Body of pancreas (tissue), 4 donors: ENCODE measurements around the gene SMIM24.
A peak's percentile ranks its signal among the peaks of the same experiment; 100 is the strongest.

Experiments used
- POLR2A ChIP-seq, 3 donors: fragments of 450-650 bp; IDR thresholded peaks; one replicate each; pipeline ENCODE4 v1.6.1; 2016; ENCODE audit warnings: antibody characterized with exemption in 3 of 3, mild to moderate bottlenecking in 2 of 3
- TF ChIP-seq, protein P1 (sequence below), 7 experiments: fragments of 450-650 bp in 4 of 7; fragments of 200-600 bp in 3 of 7; sonication (generic) in 3 of 7; IDR thresholded peaks; one replicate each; pipeline ENCODE4 v1.5.1; 2016 to 2019; ENCODE audit warnings: antibody characterized with exemption in 7 of 7

DNA sequence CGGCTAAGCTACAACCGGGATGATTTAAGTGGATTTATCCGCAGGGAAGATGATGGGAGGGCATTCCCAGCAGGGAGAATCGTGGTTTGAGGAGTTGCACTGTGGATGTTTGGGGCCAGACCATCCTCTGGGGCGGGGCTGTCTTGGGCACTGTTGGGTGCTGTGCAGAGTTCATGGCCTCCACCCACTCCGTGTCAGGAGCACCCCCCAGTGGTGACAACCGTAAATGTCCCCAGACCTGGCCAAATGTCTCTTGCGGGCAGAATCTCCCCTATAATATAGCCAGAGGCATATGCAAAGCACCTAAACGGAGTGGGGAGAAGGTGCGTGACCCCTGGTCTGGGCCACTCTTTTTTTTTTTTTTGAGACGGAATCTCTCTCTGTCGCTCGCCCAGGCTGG, 40.2 kb downstream of the SMIM24 start:
- TF ChIP-seq, protein P1, sequence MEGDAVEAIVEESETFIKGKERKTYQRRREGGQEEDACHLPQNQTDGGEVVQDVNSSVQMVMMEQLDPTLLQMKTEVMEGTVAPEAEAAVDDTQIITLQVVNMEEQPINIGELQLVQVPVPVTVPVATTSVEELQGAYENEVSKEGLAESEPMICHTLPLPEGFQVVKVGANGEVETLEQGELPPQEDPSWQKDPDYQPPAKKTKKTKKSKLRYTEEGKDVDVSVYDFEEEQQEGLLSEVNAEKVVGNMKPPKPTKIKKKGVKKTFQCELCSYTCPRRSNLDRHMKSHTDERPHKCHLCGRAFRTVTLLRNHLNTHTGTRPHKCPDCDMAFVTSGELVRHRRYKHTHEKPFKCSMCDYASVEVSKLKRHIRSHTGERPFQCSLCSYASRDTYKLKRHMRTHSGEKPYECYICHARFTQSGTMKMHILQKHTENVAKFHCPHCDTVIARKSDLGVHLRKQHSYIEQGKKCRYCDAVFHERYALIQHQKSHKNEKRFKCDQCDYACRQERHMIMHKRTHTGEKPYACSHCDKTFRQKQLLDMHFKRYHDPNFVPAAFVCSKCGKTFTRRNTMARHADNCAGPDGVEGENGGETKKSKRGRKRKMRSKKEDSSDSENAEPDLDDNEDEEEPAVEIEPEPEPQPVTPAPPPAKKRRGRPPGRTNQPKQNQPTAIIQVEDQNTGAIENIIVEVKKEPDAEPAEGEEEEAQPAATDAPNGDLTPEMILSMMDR (IDR thresholded peaks at IDR 0.05): peak in 6 of 7 experiments; percentile 36 to 57 (median 47)
- TF ChIP-seq POLR2A (IDR thresholded peaks at IDR 0.05): no peak
